ENCODE measurements around the gene CCDC112. TPM values are rescaled to one million over a fixed set of nuclear protein-coding genes. Genes with fewer than 3 reads are reported as not detected.
A peak's percentile ranks its signal among the peaks of the same experiment; 100 is the strongest.

CCDC112 gene
- total and polyA plus RNA-seq, 9 of the 15 experiments (the other 6 are each of a cell fraction or from before 2014, with no cell fraction given): 3.3 to 15.3 (median 7.4) TPM

GRCh38 chr5:115296124-115297022, at the start of gene CCDC112 (continued):
- TF ChIP-seq ZHX1 (conservative IDR thresholded peaks at IDR 0.05; ENCODE audit: low read length): no peak
- TF ChIP-seq JUNB (CRISPR knock-in tag; conservative IDR thresholded peaks at IDR 0.05): no peak
- no peak for TF ChIP-seq PTTG1 (tag; IDR thresholded peaks at IDR 0.05; ENCODE audit: low read depth)
- TF ChIP-seq ZNF584 (CRISPR knock-in tag; IDR thresholded peaks at IDR 0.05; ENCODE audit: low read depth): no peak
- TF ChIP-seq ZNF121 (CRISPR knock-in tag; conservative IDR thresholded peaks at IDR 0.05): no peak
- TF ChIP-seq CCNT2 (IDR thresholded peaks at IDR 0.05; ENCODE audit: borderline replicate concordance, extremely low read depth, insufficient read length, low read depth, low read length): peak; percentile 54
- no peak for TF ChIP-seq ZBTB49 (CRISPR knock-in tag; IDR thresholded peaks at IDR 0.05; ENCODE audit: borderline replicate concordance)
- no peak for TF ChIP-seq MTA2 (IDR thresholded peaks at IDR 0.05; ENCODE audit: low read depth)
- TF ChIP-seq DLX4 (CRISPR knock-in tag; IDR thresholded peaks at IDR 0.05): no peak
- TF ChIP-seq SMAD1 (IDR thresholded peaks at IDR 0.05; ENCODE audit: low read depth, low read length, partially characterized antibody): no peak
- TF ChIP-seq SNRNP70 (optimal IDR thresholded peaks at IDR 0.05; ENCODE audit: low read depth, low read length): no peak
- TF ChIP-seq PTRF (tag; IDR thresholded peaks at IDR 0.05): no peak
- no peak for TF ChIP-seq WHSC1 (IDR thresholded peaks at IDR 0.05; ENCODE audit: low read length)
- no peak for TF ChIP-seq ZNF512 (tag; IDR thresholded peaks at IDR 0.05)
- TF ChIP-seq POLR2AphosphoS5 (IDR thresholded peaks at IDR 0.05; ENCODE audit: control insufficient read depth, insufficient read depth, low read depth, low read length): 0 out of 2 replicates have a peak, but pooled peaks have one; percentile 37
- TF ChIP-seq CHCHD3 (CRISPR knock-in tag; IDR thresholded peaks at IDR 0.05): no peak
- TF ChIP-seq KLF13 (tag; IDR thresholded peaks at IDR 0.05; ENCODE audit: borderline replicate concordance, low read depth): no peak
- no peak for TF ChIP-seq RAD21 (CRISPR knock-in tag; conservative IDR thresholded peaks at IDR 0.05 in 1 of 2, IDR thresholded peaks at IDR 0.05 in 1 of 2)
- TF ChIP-seq RHOXF2B (CRISPR knock-in tag; conservative IDR thresholded peaks at IDR 0.05): no peak

All from K562 (cell line).